Measurements from ENCODE around the gene FOXP2. TPM values are rescaled to one million over a fixed set of nuclear protein-coding genes. Genes with fewer than 3 reads are reported as not detected.

The FOXP2 gene
- total RNA-seq, 1 donor from 2014 or later, result 20.0 TPM

DNA sequence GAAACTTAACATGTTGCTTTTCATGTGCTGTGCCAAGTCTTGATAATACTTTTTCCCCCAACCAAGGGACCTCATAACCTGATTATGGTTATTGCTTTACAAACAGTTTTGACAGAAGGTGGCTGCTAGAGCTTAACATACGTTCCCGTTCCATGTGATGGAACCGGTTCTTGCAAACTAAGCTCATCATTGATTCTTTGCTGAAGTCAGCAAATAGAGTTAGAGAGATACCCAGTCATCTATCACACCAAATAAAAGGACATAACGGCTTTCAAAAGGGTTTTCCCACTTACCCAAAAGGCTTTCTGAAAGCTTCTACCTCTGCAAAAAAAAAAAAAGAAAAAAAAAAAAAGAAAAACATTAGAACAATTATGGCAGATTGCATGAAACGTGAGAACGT, 277.0 kb downstream of the FOXP2 start:
- DNase-seq (ENCODE audit: low spot score in 2 of 2) (no peak), FAIRE-seq (no peak)

DNA sequence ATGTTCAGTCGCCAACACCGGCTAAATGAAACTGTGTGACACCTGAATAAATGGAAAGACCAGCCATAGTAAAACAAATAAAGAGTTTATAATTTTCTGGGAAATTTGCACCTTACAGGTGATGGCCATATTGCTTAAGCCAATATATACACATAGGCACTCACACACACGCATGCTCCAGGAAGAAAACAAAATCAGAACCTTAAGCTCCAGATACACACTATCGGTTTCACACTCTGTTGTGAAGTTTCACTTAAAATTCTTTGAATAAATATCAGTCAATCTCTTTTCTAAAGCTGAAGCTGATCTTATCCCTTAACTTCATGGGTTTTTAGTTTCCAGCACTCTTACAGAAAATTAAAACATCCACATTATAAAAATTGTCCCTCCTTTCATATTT, 280.6 kb downstream of the FOXP2 start:
- FAIRE-seq, result no peak
- DNase-seq (ENCODE audit: low spot score in 2 of 2), result no peak

DNA sequence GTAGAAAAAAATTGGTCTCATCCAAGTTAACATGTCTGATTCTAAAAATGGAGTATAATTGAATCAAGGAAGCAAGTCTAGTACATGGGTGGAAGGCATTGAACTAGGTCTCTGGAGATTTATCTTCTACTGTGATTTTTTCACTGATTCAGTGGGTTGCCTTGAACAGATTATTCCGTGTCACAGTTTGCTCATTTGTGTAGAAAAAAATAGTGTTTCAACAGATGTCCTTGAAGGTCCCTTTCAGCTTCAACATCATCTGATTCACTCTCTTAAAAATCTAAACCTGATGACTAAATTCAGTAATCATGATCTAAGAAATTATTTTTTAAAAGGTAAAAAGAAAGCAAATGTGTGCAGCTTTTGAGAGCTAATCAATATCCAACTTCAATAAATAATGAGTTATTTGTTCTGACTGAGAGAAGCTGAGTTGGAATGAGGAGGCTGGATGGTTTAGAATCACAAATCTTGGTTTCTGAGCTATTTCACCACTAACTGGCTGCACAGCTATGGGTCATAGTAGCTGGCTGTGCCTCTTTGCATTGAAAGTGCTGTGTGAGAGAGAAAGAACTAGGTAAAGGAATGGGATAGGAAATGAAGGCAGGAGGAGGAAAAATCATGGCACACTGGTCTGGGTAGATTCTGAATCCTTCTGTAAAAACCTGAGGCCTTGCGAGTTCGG, 285.8 kb downstream of the FOXP2 start:
- FAIRE-seq (no peak), DNase-seq (ENCODE audit: low spot score in 2 of 2) (no peak)

- FAIRE-seq (no peak), DNase-seq (ENCODE audit: low spot score in 2 of 2) (no peak)
Observed at GRCh38 chr7:114703677-114704076, 289.1 kb downstream of the FOXP2 start.

DNA sequence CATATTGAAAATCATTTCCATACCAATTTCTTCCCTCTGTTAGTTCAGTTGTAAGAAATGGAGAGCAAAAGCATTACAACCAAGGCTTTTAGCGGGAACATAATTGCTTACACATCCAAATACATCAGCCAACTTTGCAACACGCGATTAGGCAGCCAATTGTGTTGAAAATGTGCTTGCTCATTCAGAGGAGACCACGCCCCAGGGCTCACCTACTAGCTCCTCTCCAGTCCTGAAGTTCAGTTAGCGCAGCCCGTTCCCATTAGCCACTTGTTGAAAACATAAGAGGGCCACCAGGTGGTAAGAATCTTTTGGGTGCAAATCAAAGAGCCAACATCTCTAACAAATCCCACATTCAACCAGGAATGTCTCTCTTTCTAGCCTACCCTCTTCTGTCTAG, 294.0 kb downstream of the FOXP2 start:
- DNase-seq (ENCODE audit: low spot score in 2 of 2), result no peak
- no peak for FAIRE-seq

GRCh38 chr7:114710499-114710898, 295.9 kb downstream of the FOXP2 start:
- DNase-seq (ENCODE audit: low spot score in 2 of 2) (no peak), FAIRE-seq (no peak)

- FAIRE-seq, result no peak
- DNase-seq (ENCODE audit: low spot score in 2 of 2), result no peak
Observed at GRCh38 chr7:114711241-114711640, 296.6 kb downstream of the FOXP2 start.

DNA sequence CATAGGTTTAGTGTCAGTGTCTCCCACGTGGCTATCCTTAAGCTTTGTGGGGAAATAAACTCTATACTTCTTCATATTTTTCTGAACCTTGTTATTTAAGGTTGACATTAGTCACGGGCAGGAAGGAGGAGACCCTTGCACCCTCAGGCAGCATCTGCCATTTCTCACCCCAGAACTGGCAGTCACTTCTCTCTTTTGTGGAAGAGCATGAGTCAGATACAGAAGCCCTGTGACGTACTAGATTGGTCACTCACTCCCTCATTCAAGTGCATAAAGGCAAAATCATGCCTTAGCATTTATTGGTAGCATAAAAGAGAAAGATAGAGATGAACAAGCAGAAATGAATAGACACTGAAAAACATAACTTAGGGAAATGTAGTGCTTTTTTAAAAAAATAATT, 301.3 kb downstream of the FOXP2 start:
- FAIRE-seq (no peak), DNase-seq (ENCODE audit: low spot score in 2 of 2) (no peak)

DNA sequence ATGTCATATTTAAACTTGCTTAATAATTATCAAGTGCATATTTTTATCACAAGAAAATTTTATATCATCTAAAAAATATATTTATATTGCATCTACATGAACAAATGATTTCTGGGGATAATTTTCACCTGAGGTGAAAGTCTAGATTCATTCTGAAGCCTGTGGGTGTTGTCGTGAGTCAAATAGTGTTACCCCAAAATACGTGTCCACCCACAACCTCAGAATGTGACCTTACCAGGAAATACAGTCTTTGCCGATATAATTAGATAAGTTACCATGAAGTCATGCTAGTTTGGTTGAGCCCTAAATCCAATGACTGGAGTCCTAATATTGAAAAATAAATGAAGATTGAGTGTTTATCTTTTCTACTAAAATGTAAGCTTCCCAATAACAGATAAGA, 304.2 kb downstream of the FOXP2 start:
- no peak for FAIRE-seq
- DNase-seq (ENCODE audit: low spot score in 2 of 2), result no peak

DNA sequence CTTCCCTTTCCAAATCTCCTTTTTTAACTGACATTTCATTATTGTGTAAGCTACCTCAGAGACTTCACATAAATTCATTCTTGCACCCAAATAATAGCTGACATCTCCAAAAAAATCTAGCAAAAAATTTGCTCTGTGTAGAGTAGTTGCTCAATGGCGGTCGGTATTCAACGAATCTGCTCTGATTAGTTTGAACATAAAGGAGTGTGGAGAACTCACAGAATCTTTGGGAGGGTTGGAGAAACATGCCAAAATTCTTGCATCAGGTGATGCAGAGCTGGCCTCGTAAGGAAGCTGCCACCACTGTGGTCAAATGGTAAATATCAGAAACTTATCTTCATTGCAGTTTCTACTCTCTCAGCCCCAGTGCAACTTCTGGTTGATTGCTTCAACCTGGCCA, 306.1 kb downstream of the FOXP2 start:
- FAIRE-seq (no peak), DNase-seq (ENCODE audit: low spot score in 2 of 2) (no peak)

DNA sequence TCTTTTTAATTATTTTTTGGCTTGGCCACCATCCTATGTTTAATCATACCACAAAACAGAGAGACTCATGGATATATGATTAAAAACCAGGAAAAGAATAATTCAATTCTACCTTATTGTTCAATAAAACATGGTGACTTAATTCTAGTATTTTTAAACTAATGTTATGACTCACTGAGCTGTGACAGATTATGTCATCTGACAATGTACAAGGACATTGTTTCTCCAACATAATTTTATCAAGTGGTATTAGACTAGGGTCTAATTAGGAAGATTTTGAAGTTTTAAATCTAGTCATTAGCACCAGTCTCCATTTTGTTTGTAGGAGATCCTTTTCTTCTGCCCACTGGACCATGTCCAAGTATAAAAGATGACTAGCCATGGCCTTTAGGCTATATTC, 307.9 kb downstream of the FOXP2 start:
- FAIRE-seq, result no peak
- no peak for DNase-seq (ENCODE audit: low spot score in 2 of 2)

DNA sequence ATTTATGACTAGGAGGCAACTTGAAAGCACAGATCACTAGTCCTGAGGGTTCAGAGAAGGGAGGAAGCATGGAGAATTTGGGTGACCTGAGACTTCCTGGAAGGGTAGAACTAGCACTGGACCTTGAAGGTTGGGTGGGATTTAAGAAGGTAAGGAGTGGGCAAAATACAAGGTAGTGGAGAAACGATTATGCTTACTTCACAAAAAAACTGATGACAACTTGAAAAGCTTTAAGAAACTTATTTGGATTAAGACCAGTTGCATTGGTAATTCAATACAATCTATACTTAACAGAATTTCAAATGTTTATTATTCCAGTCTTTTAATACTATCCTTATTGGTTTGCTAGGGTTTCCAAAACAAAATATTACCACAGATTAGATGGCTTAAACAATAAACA, 308.7 kb downstream of the FOXP2 start:
- FAIRE-seq, result no peak
- no peak for DNase-seq (ENCODE audit: low spot score in 2 of 2)

DNA sequence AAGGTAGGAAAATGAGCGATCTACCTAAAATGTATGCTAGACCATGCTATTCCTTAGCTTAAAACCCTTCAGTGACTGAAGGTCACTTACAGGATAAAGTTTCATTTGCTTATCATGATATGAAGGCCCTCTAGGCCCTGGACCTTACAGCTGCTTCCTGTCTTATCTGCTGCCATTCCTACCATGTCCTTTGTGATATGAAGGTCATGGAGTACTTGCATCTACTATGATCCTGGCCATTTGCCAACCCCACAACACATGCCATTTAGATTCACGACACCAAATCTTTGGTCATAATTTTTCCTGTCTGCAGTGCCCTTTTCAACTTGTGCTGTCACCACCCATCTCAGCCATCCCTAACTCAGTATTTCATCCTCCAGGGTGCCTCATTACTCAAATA, 325.5 kb downstream of the FOXP2 start:
- FAIRE-seq (no peak), DNase-seq (ENCODE audit: low spot score in 2 of 2) (no peak)

DNA sequence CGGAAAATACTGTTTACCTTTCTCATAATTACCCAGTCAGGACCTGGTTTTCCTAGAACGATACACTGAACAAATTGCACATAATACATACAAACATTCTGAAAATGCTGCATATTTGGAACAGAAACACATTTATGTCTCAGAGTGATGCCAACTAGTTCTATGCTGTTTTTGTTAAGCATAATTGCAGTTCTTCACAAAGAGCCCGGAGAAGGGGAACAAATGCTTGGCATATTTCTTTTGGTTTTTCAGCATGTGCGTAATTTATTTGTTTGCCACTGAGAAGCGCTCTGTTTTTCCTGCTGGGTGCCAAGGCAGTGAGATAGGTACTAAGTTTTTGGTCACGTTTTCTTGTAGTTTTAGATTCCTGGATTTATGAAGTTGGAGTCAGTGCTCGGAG, 326.3 kb downstream of the FOXP2 start:
- DNase-seq (ENCODE audit: low spot score in 2 of 2) (no peak), FAIRE-seq (no peak)

- DNase-seq (ENCODE audit: low spot score in 2 of 2) (no peak), FAIRE-seq (no peak)
Observed at GRCh38 chr7:114741911-114742310, 327.3 kb downstream of the FOXP2 start.

Small RNA genes within 50 kb of the gene (small RNA-seq; reads per million reads assigned to genes)
- gene MIR3666 (not detected), gene RNA5SP238 (not detected)

Data from frontal cortex (tissue), 4 donors.